SJSA1 (cell line): ENCODE results near the gene PDE8A. TPM values are rescaled to one million over a fixed set of nuclear protein-coding genes. Genes with fewer than 3 reads are reported as not detected.

Experiments used
- DNase-seq, 2 experiments: peaks; one replicate each; pipeline ENCODE4 v3.0.0-alpha.2; 2015 to 2020; ENCODE audit warnings: low spot score in 2 of 2, low read depth in 1 of 2
- H3K27ac ChIP-seq: fragments of 250-450 bp; sonication (Bioruptor Pico); 2 replicates; pipeline ENCODE4 v1.5.1; 2020; ENCODE audit warnings: mild to moderate bottlenecking, moderate library complexity
- H3K27me3 ChIP-seq: fragments of 250-450 bp; sonication (Bioruptor Pico); replicated peaks from 2 replicates; pipeline ENCODE4 v1.5.1; 2020; ENCODE audit warnings: mild to moderate bottlenecking, moderate library complexity
- H3K36me3 ChIP-seq: fragments of 250-450 bp; sonication (Bioruptor Pico); 2 replicates; pipeline ENCODE4 v1.5.1; 2020; ENCODE audit warnings: mild to moderate bottlenecking
- H3K4me1 ChIP-seq: fragments of 250-450 bp; sonication (Bioruptor Pico); replicated peaks from 2 replicates; pipeline ENCODE4 v1.6.1; 2021; ENCODE audit warnings: mild to moderate bottlenecking
- H3K4me3 ChIP-seq: fragments of 250-450 bp; sonication (Bioruptor Pico); 2 replicates; pipeline ENCODE4 v1.5.1; 2020; ENCODE audit warnings: mild to moderate bottlenecking
- H3K9me3 ChIP-seq: fragments of 250-450 bp; sonication (Bioruptor Pico); replicated peaks from 2 replicates; pipeline ENCODE4 v1.5.1; 2020; ENCODE audit warnings: mild to moderate bottlenecking
- total RNA-seq: library from RNA; depleted of rRNA; stranded (reverse); fragments of >200 nt; shearing (Covaris generic); gene quantifications from 2 replicates; pipeline ENCODE4 v1.2.3, GENCODE V29; 2014

PDE8A gene
- total RNA-seq, 1 experiment from 2014 or later: 36.6 TPM

- H3K36me3 ChIP-seq: no peaks in the 10 kb centered on the region
- H3K27me3 ChIP-seq: no peaks in the 10 kb centered on the region
- DNase-seq: no peak
- peaks cover 1% of the 10 kb centered on the region for H3K4me1 ChIP-seq
- no peak overlapping the region for H3K4me3 ChIP-seq
- no peak overlapping the region for H3K27ac ChIP-seq
- no peaks in the 10 kb centered on the region for H3K9me3 ChIP-seq
Observed at GRCh38 chr15:85014932-85015331, 33.3 kb downstream of the PDE8A start.

GRCh38 chr15:85016275-85016674, 34.6 kb downstream of the PDE8A start:
- no peak overlapping the region for H3K4me3 ChIP-seq
- DNase-seq: no peak
- peaks cover 6% of the 10 kb centered on the region for H3K4me1 ChIP-seq
- no peak overlapping the region for H3K27ac ChIP-seq
- no peaks in the 10 kb centered on the region for H3K9me3 ChIP-seq
- H3K27me3 ChIP-seq: no peaks in the 10 kb centered on the region
- H3K36me3 ChIP-seq: no peaks in the 10 kb centered on the region

- peak in 1 of 2 experiments; percentile 47 for DNase-seq
- Histone ChIP-seq H3K4me3 (no peak overlapping the region), H3K27ac (no peak overlapping the region), H3K9me3 (no peaks in the 10 kb centered on the region), H3K27me3 (no peaks in the 10 kb centered on the region), H3K36me3 (no peaks in the 10 kb centered on the region), H3K4me1 (peaks cover 17% of the 10 kb centered on the region)
Observed at GRCh38 chr15:85019815-85020590, 38.3 kb downstream of the PDE8A start.

GRCh38 chr15:85021409-85021808, 39.8 kb downstream of the PDE8A start:
- Histone ChIP-seq H3K9me3 (no peaks in the 10 kb centered on the region), H3K27me3 (no peaks in the 10 kb centered on the region), H3K4me3 (no peak overlapping the region), H3K27ac (no peak overlapping the region), H3K36me3 (no peaks in the 10 kb centered on the region), H3K4me1 (peaks cover 26% of the 10 kb centered on the region)
- no peak for DNase-seq

- H3K9me3 ChIP-seq: no peaks in the 10 kb centered on the region
- DNase-seq: no peak
- H3K4me1 ChIP-seq: peaks cover 27% of the 10 kb centered on the region
- H3K4me3 ChIP-seq: no peak overlapping the region
- H3K27me3 ChIP-seq: no peaks in the 10 kb centered on the region
- no peaks in the 10 kb centered on the region for H3K36me3 ChIP-seq
- no peak overlapping the region for H3K27ac ChIP-seq
Observed at GRCh38 chr15:85022860-85023403, 41.3 kb downstream of the PDE8A start.

GRCh38 chr15:85024003-85024402, 42.3 kb downstream of the PDE8A start:
- DNase-seq: no peak
- H3K27me3 ChIP-seq: no peaks in the 10 kb centered on the region
- H3K4me3 ChIP-seq: no peak overlapping the region
- no peak overlapping the region for H3K27ac ChIP-seq
- H3K4me1 ChIP-seq: peaks cover 27% of the 10 kb centered on the region
- no peaks in the 10 kb centered on the region for H3K9me3 ChIP-seq
- no peaks in the 10 kb centered on the region for H3K36me3 ChIP-seq

- Histone ChIP-seq H3K4me3 (no peak overlapping the region), H3K9me3 (no peaks in the 10 kb centered on the region), H3K36me3 (no peaks in the 10 kb centered on the region), H3K27me3 (no peaks in the 10 kb centered on the region), H3K27ac (no peak overlapping the region), H3K4me1 (peaks cover 30% of the 10 kb centered on the region)
- peak in 1 of 2 experiments; percentile 53 for DNase-seq
Observed at GRCh38 chr15:85024509-85025336, 43.1 kb downstream of the PDE8A start.

GRCh38 chr15:85025516-85026251, 44.0 kb downstream of the PDE8A start:
- no peak for DNase-seq
- peaks cover 34% of the 10 kb centered on the region for H3K4me1 ChIP-seq
- H3K4me3 ChIP-seq: no peak overlapping the region
- H3K9me3 ChIP-seq: no peaks in the 10 kb centered on the region
- no peaks in the 10 kb centered on the region for H3K27me3 ChIP-seq
- no peak overlapping the region for H3K27ac ChIP-seq
- H3K36me3 ChIP-seq: no peaks in the 10 kb centered on the region

GRCh38 chr15:85026304-85027032, 44.8 kb downstream of the PDE8A start:
- Histone ChIP-seq H3K27me3 (no peaks in the 10 kb centered on the region), H3K27ac (no peak overlapping the region), H3K9me3 (no peaks in the 10 kb centered on the region), H3K4me3 (no peak overlapping the region), H3K36me3 (no peaks in the 10 kb centered on the region), H3K4me1 (peaks cover 35% of the 10 kb centered on the region)
- no peak for DNase-seq

- H3K27ac ChIP-seq: no peak overlapping the region
- H3K27me3 ChIP-seq: no peaks in the 10 kb centered on the region
- no peaks in the 10 kb centered on the region for H3K36me3 ChIP-seq
- no peak overlapping the region for H3K4me3 ChIP-seq
- H3K9me3 ChIP-seq: no peaks in the 10 kb centered on the region
- peaks cover 35% of the 10 kb centered on the region for H3K4me1 ChIP-seq
- DNase-seq: no peak
Observed at GRCh38 chr15:85027033-85027380, 45.4 kb downstream of the PDE8A start.

- Histone ChIP-seq H3K36me3 (no peaks in the 10 kb centered on the region), H3K4me1 (peaks cover 35% of the 10 kb centered on the region), H3K27ac (no peak overlapping the region), H3K4me3 (no peak overlapping the region), H3K27me3 (no peaks in the 10 kb centered on the region), H3K9me3 (no peaks in the 10 kb centered on the region)
- DNase-seq: no peak
Observed at GRCh38 chr15:85027421-85027820, 45.8 kb downstream of the PDE8A start.

- Histone ChIP-seq H3K9me3 (no peaks in the 10 kb centered on the region), H3K36me3 (no peaks in the 10 kb centered on the region), H3K4me3 (no peak overlapping the region), H3K27me3 (no peaks in the 10 kb centered on the region), H3K27ac (no peak overlapping the region), H3K4me1 (peaks cover 35% of the 10 kb centered on the region)
- no peak for DNase-seq
Observed at GRCh38 chr15:85028416-85028815, 46.8 kb downstream of the PDE8A start.

- Histone ChIP-seq H3K27me3 (no peaks in the 10 kb centered on the region), H3K9me3 (no peaks in the 10 kb centered on the region), H3K36me3 (no peaks in the 10 kb centered on the region), H3K4me3 (no peak overlapping the region), H3K27ac (no peak overlapping the region), H3K4me1 (peaks cover 31% of the 10 kb centered on the region)
- no peak for DNase-seq
Observed at GRCh38 chr15:85029221-85029620, 47.6 kb downstream of the PDE8A start.
